Neural cell (in vitro differentiated cells): ENCODE data around the gene NAAA.
"Not testable (repeated sequence)": the region's sequence is repeated elsewhere in the genome, so short reads cannot be mapped to it uniquely, and the experiment has no call there.

Experiments used
- EP300 ChIP-seq: fragments of 450-650 bp; conservative IDR thresholded peaks from 2 replicates; pipeline ENCODE4 v1.6.1; 2014; ENCODE audit warnings: antibody characterized with exemption, mild to moderate bottlenecking, moderate library complexity; ENCODE audit not compliant: poor library complexity, severe bottlenecking
- EZH2 ChIP-seq: fragments of 200-600, 300-800 bp; shearing (Covaris generic), sonication (generic); IDR thresholded peaks from 2 replicates; pipeline ENCODE4 v1.6.1; 2014; ENCODE audit warnings: antibody characterized with exemption, low read length, borderline replicate concordance, mild to moderate bottlenecking; ENCODE audit not compliant: insufficient read depth, poor library complexity, severe bottlenecking
- POLR2AphosphoS5 ChIP-seq: IDR thresholded peaks from 2 replicates; pipeline ENCODE4 v1.6.1; 2012
- RAD21 ChIP-seq: fragments of 450-650 bp; conservative IDR thresholded peaks from 2 replicates; pipeline ENCODE4 v1.6.1; 2014; ENCODE audit warnings: antibody characterized with exemption, mild to moderate bottlenecking, moderate library complexity
- TF ChIP-seq, protein P1 (sequence below): fragments of 450-650 bp; IDR thresholded peaks from 2 replicates; pipeline ENCODE4 v1.5.1; 2014; ENCODE audit warnings: antibody characterized with exemption, mild to moderate bottlenecking, moderate library complexity; ENCODE audit not compliant: poor library complexity, severe bottlenecking

DNA sequence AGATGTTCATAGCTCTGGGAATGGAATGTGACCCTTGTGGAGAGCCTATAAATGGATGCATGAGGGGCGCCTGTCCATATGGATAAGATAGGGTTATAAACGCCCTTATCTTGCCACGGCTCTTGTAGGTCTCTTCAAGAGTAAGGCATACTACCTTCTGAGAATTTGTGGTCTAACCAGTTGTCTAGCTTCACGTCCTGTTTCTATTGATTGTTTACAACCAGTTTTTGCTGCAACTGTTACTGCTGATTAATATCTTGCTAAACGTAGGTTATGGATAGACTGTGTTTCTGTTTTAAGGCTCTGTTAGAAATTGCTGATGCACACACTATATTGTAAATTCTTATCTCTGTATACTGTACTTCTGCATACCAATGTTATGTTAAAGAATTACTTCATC is 14.0 kb upstream of the NAAA start:
- TF ChIP-seq, protein P1, sequence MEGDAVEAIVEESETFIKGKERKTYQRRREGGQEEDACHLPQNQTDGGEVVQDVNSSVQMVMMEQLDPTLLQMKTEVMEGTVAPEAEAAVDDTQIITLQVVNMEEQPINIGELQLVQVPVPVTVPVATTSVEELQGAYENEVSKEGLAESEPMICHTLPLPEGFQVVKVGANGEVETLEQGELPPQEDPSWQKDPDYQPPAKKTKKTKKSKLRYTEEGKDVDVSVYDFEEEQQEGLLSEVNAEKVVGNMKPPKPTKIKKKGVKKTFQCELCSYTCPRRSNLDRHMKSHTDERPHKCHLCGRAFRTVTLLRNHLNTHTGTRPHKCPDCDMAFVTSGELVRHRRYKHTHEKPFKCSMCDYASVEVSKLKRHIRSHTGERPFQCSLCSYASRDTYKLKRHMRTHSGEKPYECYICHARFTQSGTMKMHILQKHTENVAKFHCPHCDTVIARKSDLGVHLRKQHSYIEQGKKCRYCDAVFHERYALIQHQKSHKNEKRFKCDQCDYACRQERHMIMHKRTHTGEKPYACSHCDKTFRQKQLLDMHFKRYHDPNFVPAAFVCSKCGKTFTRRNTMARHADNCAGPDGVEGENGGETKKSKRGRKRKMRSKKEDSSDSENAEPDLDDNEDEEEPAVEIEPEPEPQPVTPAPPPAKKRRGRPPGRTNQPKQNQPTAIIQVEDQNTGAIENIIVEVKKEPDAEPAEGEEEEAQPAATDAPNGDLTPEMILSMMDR = not testable (repeated sequence)
- TF ChIP-seq EZH2, RAD21, POLR2AphosphoS5, EP300: not testable (repeated sequence)
